ENCODE measurements around the gene GOLGA2. TPM values are rescaled to one million over a fixed set of nuclear protein-coding genes. Genes with fewer than 3 reads are reported as not detected.

Gene GOLGA2
- total RNA-seq, 1 donor from 2014 or later: 74.9 TPM

- H3K27me3 ChIP-seq: no peaks in the 10 kb centered on the region
- H3K9me3 ChIP-seq: no peaks in the 10 kb centered on the region
- TF ChIP-seq CTCF (IDR thresholded peaks at IDR 0.05): no peak
- intact Hi-C loops (cut with DNase I): no loop called here
- no peak overlapping the region for H3K27ac ChIP-seq
- H3K4me3 ChIP-seq: no peak overlapping the region
- H3K36me3 ChIP-seq: peaks cover 70 to 72% of the 10 kb centered on the region in 2 donors
- no peaks in the 10 kb centered on the region for H3K4me1 ChIP-seq
- no peak for DNase-seq (ENCODE audit: low spot score in 2 of 2)
Observed at GRCh38 chr9:128314697-128315096, 38.9 kb upstream of the GOLGA2 start.

GRCh38 chr9:128310461-128310860, 34.7 kb upstream of the GOLGA2 start:
- DNase-seq (ENCODE audit: low spot score in 2 of 2): no peak
- Histone ChIP-seq H3K27me3 (no peaks in the 10 kb centered on the region), H3K9me3 (no peaks in the 10 kb centered on the region), H3K4me1 (no peaks in the 10 kb centered on the region), H3K36me3 (peaks cover 45 to 64% of the 10 kb centered on the region in 2 donors), H3K27ac (no peak overlapping the region), H3K4me3 (no peak overlapping the region)
- intact Hi-C loops (cut with DNase I): no loop called here
- no peak for TF ChIP-seq CTCF (IDR thresholded peaks at IDR 0.05)

GRCh38 chr9:128309551-128309950, 33.7 kb upstream of the GOLGA2 start:
- intact Hi-C loops (cut with DNase I): no loop called here
- Histone ChIP-seq H3K9me3 (no peaks in the 10 kb centered on the region), H3K27ac (no peak overlapping the region), H3K4me1 (no peaks in the 10 kb centered on the region), H3K36me3 (peaks cover 41 to 58% of the 10 kb centered on the region in 2 donors), H3K4me3 (no peak overlapping the region), H3K27me3 (no peaks in the 10 kb centered on the region)
- TF ChIP-seq CTCF (IDR thresholded peaks at IDR 0.05): no peak
- no peak for DNase-seq (ENCODE audit: low spot score in 2 of 2)

- no peak overlapping the region for H3K4me3 ChIP-seq
- DNase-seq (ENCODE audit: low spot score in 2 of 2): no peak
- peaks cover 10 to 20% of the 10 kb centered on the region in 2 donors for H3K36me3 ChIP-seq
- no peak overlapping the region for H3K27ac ChIP-seq
- no peaks in the 10 kb centered on the region for H3K27me3 ChIP-seq
- no peak for TF ChIP-seq CTCF (IDR thresholded peaks at IDR 0.05)
- H3K4me1 ChIP-seq: no peaks in the 10 kb centered on the region
- no peaks in the 10 kb centered on the region for H3K9me3 ChIP-seq
- intact Hi-C loops (cut with DNase I): no loop called here
Observed at GRCh38 chr9:128304971-128305288, 29.1 kb upstream of the GOLGA2 start.

- no peak for TF ChIP-seq CTCF (IDR thresholded peaks at IDR 0.05)
- intact Hi-C loops (cut with DNase I): no loop called here
- H3K9me3 ChIP-seq: no peaks in the 10 kb centered on the region
- H3K36me3 ChIP-seq: peaks cover 4 to 14% of the 10 kb centered on the region in 2 donors
- H3K27me3 ChIP-seq: no peaks in the 10 kb centered on the region
- no peaks in the 10 kb centered on the region for H3K4me1 ChIP-seq
- H3K4me3 ChIP-seq: no peak overlapping the region
- DNase-seq (ENCODE audit: low spot score in 2 of 2): no peak
- no peak overlapping the region for H3K27ac ChIP-seq
Observed at GRCh38 chr9:128304136-128304970, 28.5 kb upstream of the GOLGA2 start.
